ENCODE measurements around the gene HECTD3.

DNA sequence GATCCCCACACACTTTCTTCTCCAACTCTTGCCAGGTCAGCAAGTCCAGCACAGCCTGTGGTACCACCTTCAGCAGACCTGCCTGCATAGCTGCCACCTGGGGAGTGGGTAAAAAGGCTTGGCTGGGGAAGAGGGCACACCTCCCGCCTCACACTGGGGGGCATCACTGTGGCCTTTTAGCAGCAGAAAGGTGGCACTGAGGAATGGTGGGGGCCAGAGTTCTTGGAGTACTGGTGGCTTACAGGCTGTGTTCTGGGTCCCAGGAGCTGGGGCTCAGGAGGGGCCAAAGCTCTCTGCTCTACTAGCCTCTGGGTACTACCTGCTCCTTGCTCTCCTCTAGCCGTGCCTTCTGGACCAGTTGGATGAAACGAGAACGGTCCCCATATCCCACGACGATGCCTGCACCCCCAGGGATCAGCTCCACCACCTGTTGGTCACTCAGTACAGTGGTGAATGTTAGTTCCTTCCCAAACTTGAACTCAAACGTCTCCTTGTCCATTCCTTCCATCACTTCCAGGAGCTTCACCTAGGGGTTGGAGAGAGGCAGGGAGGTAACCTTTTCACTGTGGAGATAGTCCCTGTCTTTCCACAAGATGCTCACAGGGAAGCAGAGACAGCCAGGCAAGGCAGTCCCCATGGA lies 6.7 kb downstream of the HECTD3 start:
- TF ChIP-seq, protein P1, sequence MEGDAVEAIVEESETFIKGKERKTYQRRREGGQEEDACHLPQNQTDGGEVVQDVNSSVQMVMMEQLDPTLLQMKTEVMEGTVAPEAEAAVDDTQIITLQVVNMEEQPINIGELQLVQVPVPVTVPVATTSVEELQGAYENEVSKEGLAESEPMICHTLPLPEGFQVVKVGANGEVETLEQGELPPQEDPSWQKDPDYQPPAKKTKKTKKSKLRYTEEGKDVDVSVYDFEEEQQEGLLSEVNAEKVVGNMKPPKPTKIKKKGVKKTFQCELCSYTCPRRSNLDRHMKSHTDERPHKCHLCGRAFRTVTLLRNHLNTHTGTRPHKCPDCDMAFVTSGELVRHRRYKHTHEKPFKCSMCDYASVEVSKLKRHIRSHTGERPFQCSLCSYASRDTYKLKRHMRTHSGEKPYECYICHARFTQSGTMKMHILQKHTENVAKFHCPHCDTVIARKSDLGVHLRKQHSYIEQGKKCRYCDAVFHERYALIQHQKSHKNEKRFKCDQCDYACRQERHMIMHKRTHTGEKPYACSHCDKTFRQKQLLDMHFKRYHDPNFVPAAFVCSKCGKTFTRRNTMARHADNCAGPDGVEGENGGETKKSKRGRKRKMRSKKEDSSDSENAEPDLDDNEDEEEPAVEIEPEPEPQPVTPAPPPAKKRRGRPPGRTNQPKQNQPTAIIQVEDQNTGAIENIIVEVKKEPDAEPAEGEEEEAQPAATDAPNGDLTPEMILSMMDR (IDR thresholded peaks at IDR 0.05), result no peak
- TF ChIP-seq POLR2A (IDR thresholded peaks at IDR 0.05), result no peak

All from Peyer's patch (tissue), 4 donors.